Activated naive CD8-positive, alpha-beta T cell treated with anti-CD3 and anti-CD28 coated beads for 36 hours (primary cell): ENCODE results near the gene KICS2. TPM values are rescaled to one million over a fixed set of nuclear protein-coding genes. Genes with fewer than 3 reads are reported as not detected.
A peak's percentile ranks its signal among the peaks of the same experiment; 100 is the strongest.
"Not testable (repeated sequence)": the region's sequence is repeated elsewhere in the genome, so short reads cannot be mapped to it uniquely, and the experiment has no call there.

ENCODE experiments used
- DNase-seq: peaks from one replicate; pipeline ENCODE4 v3.0.0; 2021
- H3K27ac Mint-ChIP-seq: one replicate; pipeline ENCODE4 v1.8.0; 2022; ENCODE audit warnings: mild to moderate bottlenecking, moderate library complexity, mixed read lengths
- H3K27me3 Mint-ChIP-seq: one replicate; pipeline ENCODE4 v1.8.0; 2022; ENCODE audit warnings: mild to moderate bottlenecking, mixed read lengths
- H3K36me3 Mint-ChIP-seq: one replicate; pipeline ENCODE4 v1.8.0; 2021; ENCODE audit warnings: mild to moderate bottlenecking, mixed read lengths
- H3K4me1 Mint-ChIP-seq: one replicate; pipeline ENCODE4 v1.8.0; 2021; ENCODE audit warnings: mixed read lengths
- H3K4me3 Mint-ChIP-seq: one replicate; pipeline ENCODE4 v1.8.0; 2022; ENCODE audit warnings: mild to moderate bottlenecking, moderate library complexity, mixed read lengths
- H3K9me3 Mint-ChIP-seq: one replicate; pipeline ENCODE4 v1.8.0; 2022; ENCODE audit warnings: mixed read lengths
- total RNA-seq, 2 experiments: library from RNA; stranded (reverse); gene quantifications; one replicate each; pipeline ENCODE4 v1.2.3, GENCODE V29; 2021

The KICS2 gene
- total RNA-seq, 2 experiments from 2014 or later: 12.9 to 13.4 TPM

- Mint-ChIP-seq H3K9me3 (no peaks in the 10 kb centered on the region), H3K4me3 (no peak overlapping the region), H3K27ac (no peak overlapping the region), H3K27me3 (peaks cover 21% of the 10 kb centered on the region), H3K36me3 (no peaks in the 10 kb centered on the region), H3K4me1 (no peaks in the 10 kb centered on the region)
- DNase-seq: no peak
Observed at GRCh38 chr12:64229796-64230195, 7.7 kb upstream of the KICS2 start.

GRCh38 chr12:64229240-64229639 lies 7.1 kb upstream of the KICS2 start:
- no peaks in the 10 kb centered on the region for H3K36me3 Mint-ChIP-seq
- no peaks in the 10 kb centered on the region for H3K4me1 Mint-ChIP-seq
- DNase-seq: no peak
- H3K9me3 Mint-ChIP-seq: no peaks in the 10 kb centered on the region
- H3K27me3 Mint-ChIP-seq: peaks cover 21% of the 10 kb centered on the region
- H3K4me3 Mint-ChIP-seq: no peak overlapping the region
- no peak overlapping the region for H3K27ac Mint-ChIP-seq

GRCh38 chr12:64225626-64226025 lies 3.5 kb upstream of the KICS2 start:
- Mint-ChIP-seq H3K27me3 (peaks cover 21% of the 10 kb centered on the region), H3K9me3 (no peaks in the 10 kb centered on the region)
- DNase-seq: no peak

GRCh38 chr12:64221651-64222008 lies 466 bp downstream of the KICS2 start:
- H3K4me3 Mint-ChIP-seq: peak overlapping the region; percentile 91
- peak; percentile 53 for DNase-seq
- H3K36me3 Mint-ChIP-seq: peaks cover 2% of the 10 kb centered on the region
- H3K27me3 Mint-ChIP-seq: peaks cover 6% of the 10 kb centered on the region
- H3K9me3 Mint-ChIP-seq: no peaks in the 10 kb centered on the region
- peak overlapping the region; percentile 94 for H3K27ac Mint-ChIP-seq
- H3K4me1 Mint-ChIP-seq: peaks cover 30% of the 10 kb centered on the region

More at GRCh38 chr12:64225626-64226025, 3.5 kb upstream of the KICS2 start:
- Mint-ChIP-seq H3K4me1 (peaks cover 6% of the 10 kb centered on the region), H3K27ac (no peak overlapping the region), H3K36me3 (no peaks in the 10 kb centered on the region), H3K4me3 (no peak overlapping the region)

- Mint-ChIP-seq H3K36me3 (peaks cover 6% of the 10 kb centered on the region), H3K27ac (no peak overlapping the region), H3K9me3 (no peaks in the 10 kb centered on the region), H3K4me1 (peaks cover 30% of the 10 kb centered on the region), H3K27me3 (no peaks in the 10 kb centered on the region), H3K4me3 (peak overlapping the region; percentile 50)
- no peak for DNase-seq
Observed at GRCh38 chr12:64220046-64220445, 2.0 kb downstream of the KICS2 start.

- Mint-ChIP-seq H3K27me3 (no peaks in the 10 kb centered on the region), H3K9me3 (no peaks in the 10 kb centered on the region), H3K4me3 (peak overlapping the region; percentile 19), H3K36me3 (peaks cover 6% of the 10 kb centered on the region), H3K4me1 (peaks cover 30% of the 10 kb centered on the region), H3K27ac (peak overlapping the region; percentile 21)
- no peak for DNase-seq
Observed at GRCh38 chr12:64219145-64219544, 3.0 kb downstream of the KICS2 start.

GRCh38 chr12:64218597-64218996 lies 3.5 kb downstream of the KICS2 start:
- Mint-ChIP-seq H3K4me3 (peak overlapping the region; percentile 38), H3K27me3 (no peaks in the 10 kb centered on the region), H3K36me3 (peaks cover 10% of the 10 kb centered on the region), H3K9me3 (no peaks in the 10 kb centered on the region), H3K4me1 (peaks cover 30% of the 10 kb centered on the region), H3K27ac (peak overlapping the region; percentile 20)
- DNase-seq: no peak

GRCh38 chr12:64217643-64218042 lies 4.5 kb downstream of the KICS2 start:
- not testable (repeated sequence) for H3K27me3 Mint-ChIP-seq, H3K27ac Mint-ChIP-seq, DNase-seq, H3K9me3 Mint-ChIP-seq, H3K4me3 Mint-ChIP-seq
- Mint-ChIP-seq H3K4me1 (peaks cover 30% of the 10 kb centered on the region), H3K36me3 (peaks cover 17% of the 10 kb centered on the region)

GRCh38 chr12:64216239-64216638 lies 5.9 kb downstream of the KICS2 start:
- Mint-ChIP-seq H3K9me3 (no peaks in the 10 kb centered on the region), H3K4me3 (no peak overlapping the region), H3K27ac (no peak overlapping the region), H3K36me3 (peaks cover 26% of the 10 kb centered on the region), H3K4me1 (peaks cover 26% of the 10 kb centered on the region), H3K27me3 (no peaks in the 10 kb centered on the region)
- DNase-seq: no peak

- H3K9me3 Mint-ChIP-seq: no peaks in the 10 kb centered on the region
- no peak for DNase-seq
- H3K27ac Mint-ChIP-seq: no peak overlapping the region
- no peaks in the 10 kb centered on the region for H3K4me1 Mint-ChIP-seq
- peaks cover 24% of the 10 kb centered on the region for H3K36me3 Mint-ChIP-seq
- no peak overlapping the region for H3K4me3 Mint-ChIP-seq
- H3K27me3 Mint-ChIP-seq: no peaks in the 10 kb centered on the region
Observed at GRCh38 chr12:64212119-64212746, 9.9 kb downstream of the KICS2 start.

GRCh38 chr12:64207453-64207852 lies 14.6 kb downstream of the KICS2 start:
- H3K9me3 Mint-ChIP-seq: no peaks in the 10 kb centered on the region
- no peak overlapping the region for H3K27ac Mint-ChIP-seq
- H3K4me3 Mint-ChIP-seq: no peak overlapping the region
- H3K27me3 Mint-ChIP-seq: no peaks in the 10 kb centered on the region
- H3K4me1 Mint-ChIP-seq: peaks cover 6% of the 10 kb centered on the region
- H3K36me3 Mint-ChIP-seq: peaks cover 29% of the 10 kb centered on the region
- no peak for DNase-seq

GRCh38 chr12:64205542-64205941 lies 16.6 kb downstream of the KICS2 start:
- H3K27ac Mint-ChIP-seq: no peak overlapping the region
- H3K4me3 Mint-ChIP-seq: no peak overlapping the region
- peaks cover 6% of the 10 kb centered on the region for H3K4me1 Mint-ChIP-seq
- H3K9me3 Mint-ChIP-seq: no peaks in the 10 kb centered on the region
- no peaks in the 10 kb centered on the region for H3K27me3 Mint-ChIP-seq
- H3K36me3 Mint-ChIP-seq: peaks cover 29% of the 10 kb centered on the region
- DNase-seq: no peak

GRCh38 chr12:64203775-64204174 lies 18.3 kb downstream of the KICS2 start:
- Mint-ChIP-seq H3K4me1 (peaks cover 6% of the 10 kb centered on the region), H3K9me3 (no peaks in the 10 kb centered on the region), H3K4me3 (no peak overlapping the region), H3K36me3 (peaks cover 29% of the 10 kb centered on the region), H3K27me3 (no peaks in the 10 kb centered on the region), H3K27ac (no peak overlapping the region)
- DNase-seq: no peak

- Mint-ChIP-seq H3K27me3 (no peaks in the 10 kb centered on the region), H3K27ac (no peak overlapping the region), H3K9me3 (no peaks in the 10 kb centered on the region), H3K4me3 (no peak overlapping the region), H3K4me1 (peaks cover 6% of the 10 kb centered on the region), H3K36me3 (peaks cover 31% of the 10 kb centered on the region)
- DNase-seq: no peak
Observed at GRCh38 chr12:64203036-64203435, 19.1 kb downstream of the KICS2 start.

- not testable (repeated sequence) for H3K27me3 Mint-ChIP-seq, H3K27ac Mint-ChIP-seq, H3K4me1 Mint-ChIP-seq, DNase-seq, H3K4me3 Mint-ChIP-seq, H3K9me3 Mint-ChIP-seq
- H3K36me3 Mint-ChIP-seq: peaks cover 30% of the 10 kb centered on the region
Observed at GRCh38 chr12:64195841-64196240, 26.3 kb downstream of the KICS2 start.

- peaks cover 30% of the 10 kb centered on the region for H3K36me3 Mint-ChIP-seq
- no peaks in the 10 kb centered on the region for H3K9me3 Mint-ChIP-seq
- DNase-seq: no peak
- H3K27me3 Mint-ChIP-seq: no peaks in the 10 kb centered on the region
- peaks cover 9% of the 10 kb centered on the region for H3K4me1 Mint-ChIP-seq
- H3K4me3 Mint-ChIP-seq: no peak overlapping the region
- no peak overlapping the region for H3K27ac Mint-ChIP-seq
Observed at GRCh38 chr12:64194333-64195149, 27.6 kb downstream of the KICS2 start.
